ENCODE measurements around the gene LHX2. TPM values are rescaled to one million over a fixed set of nuclear protein-coding genes. Genes with fewer than 3 reads are reported as not detected.
A peak's percentile ranks its signal among the peaks of the same experiment; 100 is the strongest.

Gene LHX2
- total RNA-seq, 1 experiment from 2014 or later = not detected

DNA sequence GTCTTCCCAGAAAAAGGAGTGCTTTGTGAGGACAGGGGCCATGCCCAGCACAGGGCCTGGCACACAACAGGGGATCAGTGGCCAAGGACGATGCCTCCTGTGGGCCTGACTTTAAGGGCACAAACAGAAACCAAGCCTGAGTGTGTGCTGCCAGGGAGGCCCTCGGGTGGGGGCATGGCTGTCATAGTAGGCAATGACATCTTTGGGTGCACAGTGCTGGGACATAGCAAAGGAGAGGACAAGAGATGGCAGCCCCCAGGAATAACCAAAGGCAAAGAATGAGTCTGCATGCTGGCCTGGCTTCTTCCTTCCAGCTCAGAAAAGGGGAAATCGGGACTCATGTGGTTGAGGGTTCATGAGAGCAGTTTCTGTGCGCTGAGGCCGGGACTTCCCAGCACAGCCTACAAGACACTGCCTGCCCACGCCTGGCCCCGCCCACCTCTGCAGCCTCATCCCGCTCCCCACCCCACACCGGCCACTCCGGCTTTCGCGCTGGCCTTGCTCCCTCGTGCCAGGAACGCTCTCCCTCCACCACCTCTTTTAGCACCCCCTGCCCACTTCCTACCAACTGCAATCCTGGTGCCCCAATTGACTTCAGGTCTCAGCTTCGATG lies 13.8 kb upstream of the LHX2 start:
- no peak overlapping the region for H3K18ac ChIP-seq (ENCODE audit: insufficient read length, low read depth, low read length)

More for the DNA sequence above, 13.8 kb upstream of the LHX2 start:
- no peaks in the 10 kb centered on the region for H4K20me1 ChIP-seq (ENCODE audit: control insufficient read depth, insufficient read depth, insufficient read length)
- no peak overlapping the region for H2AFZ ChIP-seq (ENCODE audit: low read length)
- H2BK15ac ChIP-seq (ENCODE audit: low read depth, low read length) = no peak overlapping the region
- peak overlapping the region; percentile 21 to 89; a peak in 4 of 5 replicates for H3K4me3 Mint-ChIP-seq
- peaks cover 88% of the 10 kb centered on the region for H3K27me3 Mint-ChIP-seq (ENCODE audit: low read depth)
- H4K8ac ChIP-seq (replicated peaks; ENCODE audit: insufficient read length, low read depth, low read length) = no peak overlapping the region
- H3K4me2 ChIP-seq (ENCODE audit: insufficient read depth, insufficient read length, low read length) = no peak overlapping the region
- peaks cover 76% of the 10 kb centered on the region for H3K27me3 ChIP-seq (ENCODE audit: insufficient read depth, low read length)
- peak overlapping the region in 1 of 3 experiments; percentile 56; a peak in 1 of 7 replicates for H3K27ac Mint-ChIP-seq
- no peak overlapping the region for H3K56ac ChIP-seq (ENCODE audit: insufficient read length, low read depth, low read length)
- H3K23ac ChIP-seq (ENCODE audit: insufficient read length, low read depth, low read length) = no peak overlapping the region
- peaks cover 0 to 4% of the 10 kb centered on the region in 2 experiments; a peak in 3 of 5 replicates for H3K9me3 Mint-ChIP-seq
- no CpG with 5 or more reads among the region's 15 CpGs for WGBS (ENCODE audit: extremely low coverage, insufficient read length, low lambda C conversion rate)
- H2BK5ac ChIP-seq (ENCODE audit: insufficient read length, low read length) = no peak overlapping the region
- H2BK120ac ChIP-seq (ENCODE audit: low read depth, low read length, poor library complexity, severe bottlenecking) = no peak overlapping the region
- no peak overlapping the region for H4K5ac ChIP-seq (ENCODE audit: insufficient read length, low read depth, low read length)
- no peak overlapping the region for H3K9ac ChIP-seq (ENCODE audit: extremely low read depth, insufficient read length, low read length)
- no peaks in the 10 kb centered on the region for H3K36me3 Mint-ChIP-seq (ENCODE audit: insufficient read depth in 1 of 3, low read depth in 3 of 3)
- H2AK5ac ChIP-seq (ENCODE audit: insufficient read length, low read length) = no peak overlapping the region
- no peak overlapping the region for H2BK12ac ChIP-seq (ENCODE audit: insufficient read length, low read depth, low read length)
- H3K79me2 ChIP-seq (ENCODE audit: insufficient read depth, low read length) = no peaks in the 10 kb centered on the region
- H3K4ac ChIP-seq (ENCODE audit: low read depth, low read length) = no peak overlapping the region
- no peaks in the 10 kb centered on the region for H3K23me2 ChIP-seq (ENCODE audit: insufficient read length, low read depth, low read length, poor library complexity, severe bottlenecking)
- TF ChIP-seq, protein P1, sequence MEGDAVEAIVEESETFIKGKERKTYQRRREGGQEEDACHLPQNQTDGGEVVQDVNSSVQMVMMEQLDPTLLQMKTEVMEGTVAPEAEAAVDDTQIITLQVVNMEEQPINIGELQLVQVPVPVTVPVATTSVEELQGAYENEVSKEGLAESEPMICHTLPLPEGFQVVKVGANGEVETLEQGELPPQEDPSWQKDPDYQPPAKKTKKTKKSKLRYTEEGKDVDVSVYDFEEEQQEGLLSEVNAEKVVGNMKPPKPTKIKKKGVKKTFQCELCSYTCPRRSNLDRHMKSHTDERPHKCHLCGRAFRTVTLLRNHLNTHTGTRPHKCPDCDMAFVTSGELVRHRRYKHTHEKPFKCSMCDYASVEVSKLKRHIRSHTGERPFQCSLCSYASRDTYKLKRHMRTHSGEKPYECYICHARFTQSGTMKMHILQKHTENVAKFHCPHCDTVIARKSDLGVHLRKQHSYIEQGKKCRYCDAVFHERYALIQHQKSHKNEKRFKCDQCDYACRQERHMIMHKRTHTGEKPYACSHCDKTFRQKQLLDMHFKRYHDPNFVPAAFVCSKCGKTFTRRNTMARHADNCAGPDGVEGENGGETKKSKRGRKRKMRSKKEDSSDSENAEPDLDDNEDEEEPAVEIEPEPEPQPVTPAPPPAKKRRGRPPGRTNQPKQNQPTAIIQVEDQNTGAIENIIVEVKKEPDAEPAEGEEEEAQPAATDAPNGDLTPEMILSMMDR (conservative IDR thresholded peaks at IDR 0.05) = no peak
- DNase-seq = peak; percentile 54
- no peak overlapping the region for H3K14ac ChIP-seq (ENCODE audit: insufficient read depth, low read length)
- peaks cover 19 to 46% of the 10 kb centered on the region in 2 experiments for H3K4me1 Mint-ChIP-seq
- H2BK20ac ChIP-seq (ENCODE audit: low read depth, low read length, poor library complexity, severe bottlenecking) = no peak overlapping the region
- H3K4me1 ChIP-seq (ENCODE audit: insufficient read depth, low read length) = 0 out of 2 replicates have a peak, but pooled peaks cover 2% of the 10 kb centered on the region
- H3K9me3 ChIP-seq (ENCODE audit: control insufficient read depth, low read depth, low read length) = no peaks in the 10 kb centered on the region
- no peak overlapping the region for H3T11ph ChIP-seq (ENCODE audit: low read length)
- no peak overlapping the region for H3K27ac ChIP-seq (ENCODE audit: insufficient read length, low read depth, low read length)
- H4K91ac ChIP-seq (ENCODE audit: insufficient read length, low read depth, low read length) = no peak overlapping the region
- no peaks in the 10 kb centered on the region for H3K79me1 ChIP-seq (ENCODE audit: insufficient read depth, low read depth, low read length, poor library complexity, severe bottlenecking)

All from H9 (cell line).